Keratinocyte (primary cell): ENCODE results near the gene LRCH3. TPM values are rescaled to one million over a fixed set of nuclear protein-coding genes. Genes with fewer than 3 reads are reported as not detected.

Experiments
- DNase-seq: peaks from one replicate; pipeline ENCODE4 v3.0.0-alpha.2; 2011; ENCODE audit warnings: low read depth, missing footprints, low spot score
- FAIRE-seq: peaks from 2 replicates; lab custom pipeline; 2011; peaks lifted over from hg19 to GRCh38; lab: Jason Lieb, UNC
- H2AFZ ChIP-seq: 2 replicates; pipeline ENCODE4 v1.6.0; 2012; ENCODE audit warnings: low read length, control low read depth, inconsistent platforms; ENCODE audit not compliant: control insufficient read depth
- H3K27ac ChIP-seq: 2 replicates; pipeline ENCODE4 v1.5.1; 2011; ENCODE audit warnings: low read length; ENCODE audit not compliant: control insufficient read depth, insufficient read depth
- H3K27me3 ChIP-seq: 3 replicates; pipeline ENCODE4 v1.6.0; 2011; ENCODE audit warnings: low read length; ENCODE audit not compliant: control insufficient read depth, insufficient read depth; ENCODE audit errors: extremely low read depth
- H3K36me3 ChIP-seq, 2 experiments: 2 replicates in 1 of 2; 3 replicates in 1 of 2; pipeline ENCODE4 v1.5.1; 2011; ENCODE audit warnings: low read length in 2 of 2, mild to moderate bottlenecking in 1 of 2; ENCODE audit not compliant: control insufficient read depth in 2 of 2, insufficient read depth in 2 of 2; ENCODE audit errors: extremely low read depth in 1 of 2
- H3K4me1 ChIP-seq: 3 replicates; pipeline ENCODE4 v1.5.1; 2011; ENCODE audit warnings: low read length; ENCODE audit not compliant: control insufficient read depth, insufficient read depth; ENCODE audit errors: extremely low read depth
- H3K4me2 ChIP-seq: 3 replicates; pipeline ENCODE4 v1.6.0; 2011; ENCODE audit warnings: low read depth, low read length; ENCODE audit not compliant: control insufficient read depth, insufficient read depth; ENCODE audit errors: extremely low read depth
- H3K4me3 ChIP-seq, 3 experiments: fragments of 200-600 bp in 1 of 3; sonication (generic) in 1 of 3; 2 replicates in 2 of 3; 3 replicates in 1 of 3; pipeline ENCODE4 v1.5.1; 2011 to 2016; ENCODE audit warnings: low read length in 3 of 3, mild to moderate bottlenecking in 3 of 3, control low read depth in 2 of 3, inconsistent platforms in 1 of 3, low read depth in 1 of 3, mixed read lengths in 1 of 3, mixed run types in 1 of 3, moderate library complexity in 1 of 3; ENCODE audit not compliant: control insufficient read depth in 2 of 3, insufficient read depth in 2 of 3; ENCODE audit errors: extremely low read depth in 1 of 3
- H3K79me2 ChIP-seq: 2 replicates; pipeline ENCODE4 v1.6.0; 2012; ENCODE audit warnings: low read length; ENCODE audit not compliant: control insufficient read depth, insufficient read depth
- H3K9ac ChIP-seq: 3 replicates; pipeline ENCODE4 v1.6.0; 2011; ENCODE audit warnings: low read length; ENCODE audit not compliant: control insufficient read depth, insufficient read depth; ENCODE audit errors: extremely low read depth
- H3K9me1 ChIP-seq: 3 replicates; pipeline ENCODE4 v1.6.0; 2011; ENCODE audit warnings: low read length; ENCODE audit not compliant: control insufficient read depth, insufficient read depth; ENCODE audit errors: extremely low read depth
- H3K9me3 ChIP-seq: 2 replicates; pipeline ENCODE4 v1.5.1; 2012; ENCODE audit warnings: low read depth, low read length; ENCODE audit not compliant: control insufficient read depth
- H4K20me1 ChIP-seq: 3 replicates; pipeline ENCODE4 v1.6.0; 2011; ENCODE audit warnings: low read length; ENCODE audit not compliant: control insufficient read depth, insufficient read depth; ENCODE audit errors: extremely low read depth
- CTCF ChIP-seq, 3 experiments: IDR thresholded peaks in 1 of 3; conservative IDR thresholded peaks in 1 of 3; optimal IDR thresholded peaks in 1 of 3; 2 replicates in 2 of 3; 3 replicates in 1 of 3; pipeline versions ENCODE3 to v1.5.1; 2011; ENCODE audit warnings: low read length in 3 of 3, mild to moderate bottlenecking in 3 of 3, moderate library complexity in 2 of 3, control low read depth in 1 of 3, inconsistent platforms in 1 of 3; ENCODE audit not compliant: insufficient read depth in 2 of 3; ENCODE audit errors: extremely low read depth in 1 of 3
- EZH2 ChIP-seq: IDR thresholded peaks from one replicate; pipeline ENCODE4 v1.6.1; 2012; ENCODE audit warnings: inconsistent platforms, mild to moderate bottlenecking, low read length, moderate library complexity
- dilution Hi-C: fragments of 300-500 bp; cut with MboI; formaldehyde crosslinking; loops from one replicate; pipeline ENCODE4 v1.7.0; 2020; ENCODE audit warnings: low sequenced_read_pairs; ENCODE audit not compliant: extremely low pct_ligation_motif_present
- polyA plus RNA-seq, 5 experiments: library from polyadenylated mRNA; depleted of rRNA in 3 of 5; stranded (reverse) in 3 of 5; stranded (forward) in 1 of 5; unstranded in 1 of 5; fragments of >200 nt; gene quantifications; 1 replicate in 1 of 5; 2 replicates in 3 of 5; 3 replicates in 1 of 5; pipeline versions ENCODE4 v1.2.1 to v1.2.3, GENCODE V29; 2011 to 2012; ENCODE audit warnings: missing spikeins in 2 of 5, low read depth in 1 of 5, low replicate concordance in 1 of 5

LRCH3 gene
- polyA plus RNA-seq, 1 donor (not counting 4 experiments of a cell fraction or from before 2014, with no cell fraction given) = 50.2 TPM

GRCh38 chr3:197888511-197888910 lies 97.5 kb downstream of the LRCH3 start:
- H3K27ac ChIP-seq = peak overlapping the region; percentile 63
- H3K4me3 ChIP-seq = no peak overlapping the region
- H3K4me1 ChIP-seq = peaks cover 18% of the 10 kb centered on the region
- no peak for TF ChIP-seq CTCF (optimal IDR thresholded peaks at IDR 0.05 in 1 of 3, IDR thresholded peaks at IDR 0.05 in 1 of 3, conservative IDR thresholded peaks at IDR 0.05 in 1 of 3; ENCODE audit: extremely low read depth in 1 of 3, insufficient read depth in 2 of 3, low read length in 3 of 3)
- no peak for TF ChIP-seq EZH2
- no peaks in the 10 kb centered on the region for H3K27me3 ChIP-seq
- H3K9me1 ChIP-seq = peaks cover 3% of the 10 kb centered on the region
- H3K4me2 ChIP-seq = no peak overlapping the region
- no peaks in the 10 kb centered on the region for H3K9me3 ChIP-seq
- H4K20me1 ChIP-seq = no peaks in the 10 kb centered on the region
- dilution Hi-C loops = no loop called here
- H2AFZ ChIP-seq = no peak overlapping the region
- peaks cover 2 to 3% of the 10 kb centered on the region in 2 experiments for H3K36me3 ChIP-seq
- FAIRE-seq (no peak), DNase-seq (no peak)
- no peaks in the 10 kb centered on the region for H3K79me2 ChIP-seq
- peak overlapping the region; percentile 6 for H3K9ac ChIP-seq

- peak overlapping the region; percentile 6 for H3K9ac ChIP-seq
- H3K79me2 ChIP-seq = no peaks in the 10 kb centered on the region
- no peaks in the 10 kb centered on the region for H3K9me3 ChIP-seq
- peak; percentile 89 for FAIRE-seq
- peak overlapping the region; percentile 63 for H3K27ac ChIP-seq
- dilution Hi-C loops = no loop called here
- no peaks in the 10 kb centered on the region for H3K27me3 ChIP-seq
- peak overlapping the region; percentile 46 for H3K4me2 ChIP-seq
- peak overlapping the region in 2 of 3 experiments; percentile 9 to 31 for H3K4me3 ChIP-seq
- H3K36me3 ChIP-seq = no peaks in the 10 kb centered on the region
- TF ChIP-seq CTCF (optimal IDR thresholded peaks at IDR 0.05 in 1 of 3, IDR thresholded peaks at IDR 0.05 in 1 of 3, conservative IDR thresholded peaks at IDR 0.05 in 1 of 3; ENCODE audit: extremely low read depth in 1 of 3, insufficient read depth in 2 of 3, low read length in 3 of 3) (no peak), EZH2 (no peak)
- H3K9me1 ChIP-seq = peaks cover 3% of the 10 kb centered on the region
- H2AFZ ChIP-seq = no peak overlapping the region
- peak; percentile 35 for DNase-seq
- H4K20me1 ChIP-seq = no peaks in the 10 kb centered on the region
- H3K4me1 ChIP-seq = peaks cover 18% of the 10 kb centered on the region
These were observed 98.3 kb downstream of the LRCH3 start for GRCh38 chr3:197889204-197889930.
